GM18517 (cell line): ENCODE data around the gene NPAS1.

Experiments used
- ATAC-seq: cut with Tn5 transposase; IDR thresholded peaks from one replicate; pipeline ENCODE4 v1.9.1; 2021; ENCODE audit warnings: mild to moderate bottlenecking, moderate library complexity; ENCODE audit not compliant: unreplicated experiment

NPAS1 gene

GRCh38 chr19:47019431-47020041 is at the start of gene NPAS1:
NPAS1 (plus strand) TSS chr19:47019837; CDS start chr19:47021048, 1,211 bp downstream.
- no peak for ATAC-seq

GRCh38 chr19:46970815-46971214 is 48.8 kb upstream of the NPAS1 start:
- no peak for ATAC-seq

- ATAC-seq = no peak
Measured at GRCh38 chr19:46972311-46972710, 47.3 kb upstream of the NPAS1 start.

GRCh38 chr19:46974181-46974580 is 45.5 kb upstream of the NPAS1 start:
- ATAC-seq = no peak

- no peak for ATAC-seq
Measured at GRCh38 chr19:46975011-46975924, 44.4 kb upstream of the NPAS1 start.

- no peak for ATAC-seq
Measured at GRCh38 chr19:46975925-46976782, 43.5 kb upstream of the NPAS1 start.

- ATAC-seq = no peak
Measured at GRCh38 chr19:46976845-46977320, 42.8 kb upstream of the NPAS1 start.

GRCh38 chr19:46977548-46977947 is 42.1 kb upstream of the NPAS1 start:
- ATAC-seq = no peak

GRCh38 chr19:46978171-46978869 is 41.3 kb upstream of the NPAS1 start:
- no peak for ATAC-seq

GRCh38 chr19:46979126-46980105 is 40.2 kb upstream of the NPAS1 start:
- no peak for ATAC-seq

GRCh38 chr19:46980761-46981160 is 38.9 kb upstream of the NPAS1 start:
- no peak for ATAC-seq

GRCh38 chr19:46981286-46981945 is 38.2 kb upstream of the NPAS1 start:
- no peak for ATAC-seq

- ATAC-seq = no peak
Measured at GRCh38 chr19:46983097-46983496, 36.5 kb upstream of the NPAS1 start.

- no peak for ATAC-seq
Measured at GRCh38 chr19:46984077-46985010, 35.3 kb upstream of the NPAS1 start.

GRCh38 chr19:46985542-46986415 is 33.9 kb upstream of the NPAS1 start:
- ATAC-seq = no peak

- no peak for ATAC-seq
Measured at GRCh38 chr19:46988614-46989230, 30.9 kb upstream of the NPAS1 start.
